ENCODE results near the gene ATAD1. TPM values are rescaled to one million over a fixed set of nuclear protein-coding genes. Genes with fewer than 3 reads are reported as not detected.

ATAD1 gene
- total and polyA plus RNA-seq, 2 of the 4 experiments (the other 2 are of a cell fraction), result 12.7 to 21.9 TPM

- DNase-seq, result no peak
- no peak overlapping the region for H3K56ac ChIP-seq (ENCODE audit: extremely low read depth, insufficient read depth, low read length)
- dilution Hi-C loops (cut with HindIII; ENCODE audit: low sequenced_read_pairs, unreplicated experiment), result no loop called here
Measured at GRCh38 chr10:87794285-87794684, 23.7 kb downstream of the ATAD1 start.

More at GRCh38 chr10:87794285-87794684, 23.7 kb downstream of the ATAD1 start:
- intact Hi-C loops (cut with micrococcal nuclease) (no loop called here), in situ Hi-C loops (cut with MboI; ENCODE audit: low sequenced_read_pairs) (no loop called here)
- H2BK5ac ChIP-seq (ENCODE audit: low read depth, low read length, poor library complexity, severe bottlenecking), result no peak overlapping the region
- H3K4ac ChIP-seq (ENCODE audit: low read depth, low read length), result no peak overlapping the region
- H2AFZ ChIP-seq (replicated peaks; ENCODE audit: low read length, poor library complexity), result no peak overlapping the region
- no peaks in the 10 kb centered on the region for H3K4me1 ChIP-seq (ENCODE audit: control insufficient read depth, insufficient read depth, low read length)
- ChIA-PET POLR2A (ENCODE audit: unreplicated experiment) (no interaction called here), CTCF (no interaction called here)
- no TSS peak for BruUV-seq (replicated peaks)
- no peak overlapping the region for H2BK20ac ChIP-seq (ENCODE audit: low read depth, low read length)
- H2BK15ac ChIP-seq (ENCODE audit: low read depth, low read length), result no peak overlapping the region
- H3K9me3 ChIP-seq (ENCODE audit: control insufficient read depth, insufficient read depth, low read length), result no peaks in the 10 kb centered on the region
- H3K4me3 ChIP-seq (ENCODE audit: insufficient read depth, low read depth, low read length), result no peak overlapping the region
- H3K9ac ChIP-seq (ENCODE audit: low read depth, low read length), result no peak overlapping the region
- H3K14ac ChIP-seq (replicated peaks; ENCODE audit: low read depth, low read length), result no peak overlapping the region
- no peak overlapping the region for H3K27ac ChIP-seq (ENCODE audit: insufficient read depth, low read length)
- TF ChIP-seq CHD1 (IDR thresholded peaks at IDR 0.05; ENCODE audit: low read depth, low read length) (no peak), CEBPB (IDR thresholded peaks at IDR 0.05; ENCODE audit: low read depth, low read length) (no peak), NFE2L2 (IDR thresholded peaks at IDR 0.05; ENCODE audit: low read depth, low read length) (no peak), MAFK (IDR thresholded peaks at IDR 0.05; ENCODE audit: low read depth, low read length) (no peak), RCOR1 (IDR thresholded peaks at IDR 0.05; ENCODE audit: insufficient replicate concordance, low read length) (no peak)
- TF ChIP-seq, protein P1, sequence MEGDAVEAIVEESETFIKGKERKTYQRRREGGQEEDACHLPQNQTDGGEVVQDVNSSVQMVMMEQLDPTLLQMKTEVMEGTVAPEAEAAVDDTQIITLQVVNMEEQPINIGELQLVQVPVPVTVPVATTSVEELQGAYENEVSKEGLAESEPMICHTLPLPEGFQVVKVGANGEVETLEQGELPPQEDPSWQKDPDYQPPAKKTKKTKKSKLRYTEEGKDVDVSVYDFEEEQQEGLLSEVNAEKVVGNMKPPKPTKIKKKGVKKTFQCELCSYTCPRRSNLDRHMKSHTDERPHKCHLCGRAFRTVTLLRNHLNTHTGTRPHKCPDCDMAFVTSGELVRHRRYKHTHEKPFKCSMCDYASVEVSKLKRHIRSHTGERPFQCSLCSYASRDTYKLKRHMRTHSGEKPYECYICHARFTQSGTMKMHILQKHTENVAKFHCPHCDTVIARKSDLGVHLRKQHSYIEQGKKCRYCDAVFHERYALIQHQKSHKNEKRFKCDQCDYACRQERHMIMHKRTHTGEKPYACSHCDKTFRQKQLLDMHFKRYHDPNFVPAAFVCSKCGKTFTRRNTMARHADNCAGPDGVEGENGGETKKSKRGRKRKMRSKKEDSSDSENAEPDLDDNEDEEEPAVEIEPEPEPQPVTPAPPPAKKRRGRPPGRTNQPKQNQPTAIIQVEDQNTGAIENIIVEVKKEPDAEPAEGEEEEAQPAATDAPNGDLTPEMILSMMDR (conservative IDR thresholded peaks at IDR 0.05; ENCODE audit: low read depth, low read length), result no peak
- H4K5ac ChIP-seq (ENCODE audit: low read depth, low read length), result no peak overlapping the region
- H2AK5ac ChIP-seq (ENCODE audit: low read depth, low read length), result no peak overlapping the region
- no CpG with 5 or more reads among the region's 3 CpGs for WGBS, 2 experiments (ENCODE audit: extremely low coverage in 2 of 2, insufficient read length in 1 of 2)
- no peak overlapping the region for H3K18ac ChIP-seq (ENCODE audit: low read depth, low read length)
- H2AK9ac ChIP-seq (replicated peaks; ENCODE audit: low read depth, low read length, poor library complexity), result no peak overlapping the region
- peaks cover 5% of the 10 kb centered on the region; the same call in 1 of the 2 replicates for H3K9me1 ChIP-seq (ENCODE audit: insufficient read depth, low read length)
- peaks cover 12% of the 10 kb centered on the region for H3K36me3 ChIP-seq (ENCODE audit: control insufficient read depth, insufficient read depth, low read length)
- no peak overlapping the region for H4K91ac ChIP-seq (ENCODE audit: insufficient read depth, low read depth, low read length)
- H3K4me2 ChIP-seq (ENCODE audit: low read depth, low read length), result no peak overlapping the region
- H3K79me1 ChIP-seq (ENCODE audit: low read depth in 1 of 2, low read length in 2 of 2), result peaks cover 21 to 52% of the 10 kb centered on the region in 2 experiments
- no peaks in the 10 kb centered on the region for H3K27me3 ChIP-seq (ENCODE audit: control insufficient read depth, insufficient read depth, low read length)
- no peak overlapping the region for H3K23ac ChIP-seq (ENCODE audit: low read depth, low read length)
- ATAC-seq (ENCODE audit: low read depth), result no peak
- peaks cover 16% of the 10 kb centered on the region; the same call in 1 of the 2 replicates for H4K20me1 ChIP-seq (ENCODE audit: insufficient read depth, low read length)
- no peak overlapping the region for H4K8ac ChIP-seq (ENCODE audit: low read depth in 2 of 2, low read length in 2 of 2)
- H2BK120ac ChIP-seq (ENCODE audit: low read depth, low read length), result no peak overlapping the region

Measured in IMR-90 (cell line).